MCF 10A (cell line): ENCODE results near the gene AURKAIP1. TPM values are rescaled to one million over a fixed set of nuclear protein-coding genes. Genes with fewer than 3 reads are reported as not detected.

ENCODE experiments used
- BruUV-seq: library from RNA; stranded (reverse); fragments of 400-500 nt; replicated peaks from 2 replicates; lab custom pipeline; 2021; lab: Mats Ljungman, UMichigan
- CTCF ChIA-PET: fragments of 300-600 bp; sonication (Branson Sonifier 250); formaldehyde crosslinking; extraction: SDS; loops from one replicate; lab custom pipeline; 2021; ENCODE audit warnings: antibody characterized with exemption, inconsistent platforms; lab: Yijun Ruan, JAX
- POLR2A ChIA-PET: fragments of 300-600, 350-650 bp; sonication (Branson Sonifier 250); formaldehyde crosslinking; extraction: SDS; loops from one replicate; lab custom pipeline; 2020; ENCODE audit warnings: antibody characterized with exemption, inconsistent platforms; lab: Yijun Ruan, JAX
- DNase-seq: peaks from one replicate; pipeline ENCODE4 v3.0.0-alpha.2; 2018; ENCODE audit not compliant: unreplicated experiment
- H3K27ac Mint-ChIP-seq: one replicate; pipeline ENCODE4 v1.8.0; 2022; ENCODE audit warnings: mild to moderate bottlenecking, low read depth, mixed read lengths; ENCODE audit not compliant: unreplicated experiment
- H3K27me3 Mint-ChIP-seq: one replicate; pipeline ENCODE4 v1.8.0; 2022; ENCODE audit warnings: mixed read lengths; ENCODE audit not compliant: insufficient read depth, unreplicated experiment
- H3K36me3 Mint-ChIP-seq: one replicate; pipeline ENCODE4 v1.8.0; 2022; ENCODE audit warnings: mild to moderate bottlenecking, moderate library complexity, mixed read lengths; ENCODE audit not compliant: insufficient read depth, unreplicated experiment
- H3K4me1 Mint-ChIP-seq: one replicate; pipeline ENCODE4 v1.8.0; 2022; ENCODE audit warnings: mixed read lengths; ENCODE audit not compliant: insufficient read depth, unreplicated experiment
- H3K4me3 Mint-ChIP-seq: one replicate; pipeline ENCODE4 v1.8.0; 2022; ENCODE audit warnings: mild to moderate bottlenecking, moderate library complexity, mixed read lengths; ENCODE audit not compliant: unreplicated experiment
- H3K9me3 Mint-ChIP-seq: one replicate; pipeline ENCODE4 v1.8.0; 2022; ENCODE audit warnings: mixed read lengths; ENCODE audit not compliant: unreplicated experiment
- intact Hi-C: fragments of 100-400 bp; cut with micrococcal nuclease; formaldehyde crosslinking; loops from 2 replicates; pipeline ENCODE4 v1.14.1; 2022
- total RNA-seq: library from RNA; stranded (reverse); gene quantifications from 2 replicates; pipeline ENCODE4 v1.2.3, GENCODE V29; 2022
- TF ChIP-seq, protein P1 (sequence below): fragments of 200-600 bp; IDR thresholded peaks from one replicate; pipeline ENCODE4 v1.8.0; 2022; ENCODE audit warnings: antibody characterized with exemption, mild to moderate bottlenecking; ENCODE audit not compliant: unreplicated experiment

AURKAIP1 gene
- total RNA-seq, 1 experiment from 2014 or later: 148 TPM

DNA sequence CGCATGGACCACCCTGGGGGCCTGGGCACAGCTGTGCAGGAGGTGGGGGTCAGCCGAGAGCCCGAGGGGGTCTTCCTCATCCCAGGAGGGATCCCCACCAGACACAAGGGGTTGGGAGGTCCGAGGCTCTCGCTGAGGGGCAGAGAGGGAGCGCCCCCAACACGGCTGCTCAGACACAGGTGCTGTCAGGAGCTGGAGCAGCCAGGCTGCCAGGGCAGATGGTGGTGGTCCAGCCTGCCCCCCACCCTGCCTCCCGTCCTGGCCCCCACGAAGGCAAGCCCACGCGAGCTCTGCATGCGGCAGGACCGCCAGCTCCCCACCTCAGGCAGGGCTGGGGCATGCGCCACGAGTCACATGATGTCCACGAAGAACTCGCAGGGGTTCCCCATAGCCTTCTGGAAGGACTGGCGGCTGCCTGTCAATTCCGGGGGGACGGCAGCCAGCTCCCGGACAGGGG lies 39.2 kb downstream of the AURKAIP1 start:
- H3K9me3 Mint-ChIP-seq: no peaks in the 10 kb centered on the region
- TF ChIP-seq, protein P1, sequence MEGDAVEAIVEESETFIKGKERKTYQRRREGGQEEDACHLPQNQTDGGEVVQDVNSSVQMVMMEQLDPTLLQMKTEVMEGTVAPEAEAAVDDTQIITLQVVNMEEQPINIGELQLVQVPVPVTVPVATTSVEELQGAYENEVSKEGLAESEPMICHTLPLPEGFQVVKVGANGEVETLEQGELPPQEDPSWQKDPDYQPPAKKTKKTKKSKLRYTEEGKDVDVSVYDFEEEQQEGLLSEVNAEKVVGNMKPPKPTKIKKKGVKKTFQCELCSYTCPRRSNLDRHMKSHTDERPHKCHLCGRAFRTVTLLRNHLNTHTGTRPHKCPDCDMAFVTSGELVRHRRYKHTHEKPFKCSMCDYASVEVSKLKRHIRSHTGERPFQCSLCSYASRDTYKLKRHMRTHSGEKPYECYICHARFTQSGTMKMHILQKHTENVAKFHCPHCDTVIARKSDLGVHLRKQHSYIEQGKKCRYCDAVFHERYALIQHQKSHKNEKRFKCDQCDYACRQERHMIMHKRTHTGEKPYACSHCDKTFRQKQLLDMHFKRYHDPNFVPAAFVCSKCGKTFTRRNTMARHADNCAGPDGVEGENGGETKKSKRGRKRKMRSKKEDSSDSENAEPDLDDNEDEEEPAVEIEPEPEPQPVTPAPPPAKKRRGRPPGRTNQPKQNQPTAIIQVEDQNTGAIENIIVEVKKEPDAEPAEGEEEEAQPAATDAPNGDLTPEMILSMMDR: no peak
- H3K36me3 Mint-ChIP-seq: peaks cover 53% of the 10 kb centered on the region
- no peaks in the 10 kb centered on the region for H3K4me1 Mint-ChIP-seq
- no peak overlapping the region for H3K4me3 Mint-ChIP-seq
- no peaks in the 10 kb centered on the region for H3K27me3 Mint-ChIP-seq
- ChIA-PET POLR2A (interaction anchor here (0.6 to 1.5 kb wide), 2 partner anchors 17 to 142 kb away, joined by 3 to 4 read pairs; no protein-coding TSS in a partner anchor), CTCF (no interaction called here)
- intact Hi-C loops: no loop called here
- DNase-seq: no peak
- no TSS peak for BruUV-seq
- H3K27ac Mint-ChIP-seq: no peak overlapping the region

DNA sequence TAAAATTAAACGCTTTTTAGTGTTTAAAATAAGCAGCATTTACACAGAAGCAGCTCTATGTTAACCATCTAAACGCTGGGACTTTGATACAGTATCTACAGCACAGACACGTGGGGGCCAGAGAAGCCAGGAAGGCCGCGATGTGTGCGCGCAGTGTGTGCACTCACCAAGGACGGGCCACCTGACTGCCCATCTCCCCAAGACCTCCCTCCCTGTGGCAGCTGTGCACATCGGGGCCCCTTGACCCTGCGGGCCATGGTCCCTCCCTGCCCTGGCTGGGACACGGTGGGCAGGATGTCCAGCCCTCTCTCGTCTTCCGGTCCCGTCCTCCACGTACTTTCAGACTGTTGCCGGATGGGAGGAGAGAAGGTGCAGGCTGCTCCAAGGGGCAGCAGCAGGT lies 39.7 kb downstream of the AURKAIP1 start:
- TF ChIP-seq, protein P1: no peak
- no peaks in the 10 kb centered on the region for H3K27me3 Mint-ChIP-seq
- no TSS peak for BruUV-seq
- no peak for DNase-seq
- CTCF ChIA-PET: interaction anchor here (0.6 to 1.1 kb wide), 4 partner anchors 9 to 373 kb away, joined by 3 to 8 read pairs (median 4); no protein-coding TSS in a partner anchor
- H3K27ac Mint-ChIP-seq: no peak overlapping the region
- POLR2A ChIA-PET: interaction anchor here (1.1 to 1.5 kb wide), 2 partner anchors 12 to 17 kb away, joined by 4 read pairs; no protein-coding TSS in a partner anchor
- intact Hi-C loops: no loop called here
- H3K9me3 Mint-ChIP-seq: no peaks in the 10 kb centered on the region
- H3K4me3 Mint-ChIP-seq: no peak overlapping the region
- H3K4me1 Mint-ChIP-seq: no peaks in the 10 kb centered on the region
- H3K36me3 Mint-ChIP-seq: peaks cover 48% of the 10 kb centered on the region

DNA sequence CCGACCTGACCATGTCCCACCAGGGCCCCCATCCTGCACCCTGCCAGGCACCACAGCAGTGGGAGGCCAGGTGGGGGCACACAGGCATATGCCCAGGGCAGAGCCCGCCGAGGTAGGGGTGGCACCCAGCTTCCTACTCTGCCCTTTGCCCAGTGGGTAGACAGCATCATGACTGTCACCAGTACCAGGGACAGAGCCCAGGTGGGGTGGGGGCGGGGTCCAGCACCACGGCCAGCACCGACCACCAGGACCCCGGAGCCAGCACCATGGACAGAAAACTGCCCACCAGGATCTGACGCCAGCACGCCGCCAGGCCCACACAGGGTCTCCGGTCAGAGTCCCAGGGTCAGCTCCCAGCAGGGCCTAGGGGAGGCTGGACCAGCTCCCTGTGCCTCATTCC lies 40.2 kb downstream of the AURKAIP1 start:
- Mint-ChIP-seq H3K9me3 (no peaks in the 10 kb centered on the region), H3K27me3 (no peaks in the 10 kb centered on the region), H3K27ac (no peak overlapping the region), H3K4me3 (no peak overlapping the region), H3K36me3 (peaks cover 48% of the 10 kb centered on the region), H3K4me1 (no peaks in the 10 kb centered on the region)
- TF ChIP-seq, protein P1: no peak
- POLR2A ChIA-PET: interaction anchor here (1.1 to 1.5 kb wide), 2 partner anchors 13 to 16 kb away, joined by 4 read pairs; no protein-coding TSS in a partner anchor
- no TSS peak for BruUV-seq
- intact Hi-C loops: no loop called here
- no peak for DNase-seq
- CTCF ChIA-PET: interaction anchor here (0.6 to 1.1 kb wide), 6 partner anchors 9 to 372 kb away, joined by 3 to 8 read pairs (median 3); no protein-coding TSS in a partner anchor

DNA sequence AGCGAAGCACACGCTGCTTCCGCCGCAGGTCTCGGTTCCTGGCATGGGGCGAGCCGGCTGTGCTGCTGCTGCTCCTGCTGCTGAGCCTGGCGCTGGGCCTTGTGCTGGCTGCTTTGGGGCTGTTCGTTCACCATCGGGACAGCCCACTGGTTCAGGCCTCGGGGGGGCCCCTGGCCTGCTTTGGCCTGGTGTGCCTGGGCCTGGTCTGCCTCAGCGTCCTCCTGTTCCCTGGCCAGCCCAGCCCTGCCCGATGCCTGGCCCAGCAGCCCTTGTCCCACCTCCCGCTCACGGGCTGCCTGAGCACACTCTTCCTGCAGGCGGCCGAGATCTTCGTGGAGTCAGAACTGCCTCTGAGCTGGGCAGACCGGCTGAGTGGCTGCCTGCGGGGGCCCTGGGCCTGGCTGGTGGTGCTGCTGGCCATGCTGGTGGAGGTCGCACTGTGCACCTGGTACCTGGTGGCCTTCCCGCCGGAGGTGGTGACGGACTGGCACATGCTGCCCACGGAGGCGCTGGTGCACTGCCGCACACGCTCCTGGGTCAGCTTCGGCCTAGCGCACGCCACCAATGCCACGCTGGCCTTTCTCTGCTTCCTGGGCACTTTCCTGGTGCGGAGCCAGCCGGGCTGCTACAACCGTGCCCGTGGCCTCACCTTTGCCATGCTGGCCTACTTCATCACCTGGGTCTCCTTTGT lies 41.3 kb downstream of the AURKAIP1 start:
- intact Hi-C loops: no loop called here
- CTCF ChIA-PET: no interaction called here
- no peaks in the 10 kb centered on the region for H3K27me3 Mint-ChIP-seq
- no peak overlapping the region for H3K4me3 Mint-ChIP-seq
- POLR2A ChIA-PET: interaction anchor here (1.6 to 3.0 kb wide), 4 partner anchors 10 to 42 kb away, joined by 3 to 28 read pairs (median 12); partner anchors contain the start of genes AURKAIP1 and DVL1
- H3K36me3 Mint-ChIP-seq: peaks cover 48% of the 10 kb centered on the region
- no TSS peak for BruUV-seq
- no peaks in the 10 kb centered on the region for H3K4me1 Mint-ChIP-seq
- H3K27ac Mint-ChIP-seq: no peak overlapping the region
- TF ChIP-seq, protein P1: no peak
- DNase-seq: no peak
- no peaks in the 10 kb centered on the region for H3K9me3 Mint-ChIP-seq
